ENCODE results near the gene SLC8A2. TPM values are rescaled to one million over a fixed set of nuclear protein-coding genes. Genes with fewer than 3 reads are reported as not detected.

The SLC8A2 gene
- total and polyA plus RNA-seq, 2 experiments from 2014 or later: 0.86 to 10.0 TPM

- no peaks in the 10 kb centered on the region for H3K9me3 Mint-ChIP-seq
- peaks cover 51% of the 10 kb centered on the region for H3K36me3 Mint-ChIP-seq (ENCODE audit: low read depth)
- H3K27me3 Mint-ChIP-seq (ENCODE audit: insufficient read depth, low read depth, poor library complexity): peaks cover 10% of the 10 kb centered on the region
- H3K4me1 ChIP-seq (ENCODE audit: insufficient read depth): no peaks in the 10 kb centered on the region
- H3K4me1 Mint-ChIP-seq: no peaks in the 10 kb centered on the region; the same call in 2 of the 3 replicates
- no peak overlapping the region for H2AFZ ChIP-seq
- no peaks in the 10 kb centered on the region for H3K27me3 ChIP-seq (ENCODE audit: insufficient read depth)
- no peaks in the 10 kb centered on the region for H3K9me2 ChIP-seq (ENCODE audit: insufficient read depth)
- ATAC-seq (no peak), DNase-seq (ENCODE audit: low spot score) (no peak)
- H3K4me2 ChIP-seq: no peak overlapping the region
- H3K27ac Mint-ChIP-seq: no peak overlapping the region
- H3F3A ChIP-seq (replicated peaks; ENCODE audit: low read depth): peaks cover 6% of the 10 kb centered on the region; the same call in 1 of the 2 replicates
- no peak overlapping the region for H3K4me3 Mint-ChIP-seq
- no peaks in the 10 kb centered on the region for H3K79me2 ChIP-seq (replicated peaks; ENCODE audit: insufficient read depth)
- 0 out of 2 replicates have a peak, but pooled peaks cover 4% of the 10 kb centered on the region for H3K36me3 ChIP-seq (ENCODE audit: insufficient read depth)
- no peak overlapping the region for H3K4me3 ChIP-seq
- no peak overlapping the region for H3K27ac ChIP-seq (ENCODE audit: low read depth)
- no peak for TF ChIP-seq ZNF462 (CRISPR knock-in tag; IDR thresholded peaks at IDR 0.05)
- H4K20me1 ChIP-seq (replicated peaks; ENCODE audit: insufficient read depth): no peaks in the 10 kb centered on the region; the same call in 1 of the 2 replicates
Measured at GRCh38 chr19:47379381-47379938, 92.2 kb downstream of the SLC8A2 start.

- DNase-seq (ENCODE audit: low spot score): no peak
- 0 out of 2 replicates have a peak, but pooled peaks cover 9% of the 10 kb centered on the region for H3K36me3 ChIP-seq (ENCODE audit: insufficient read depth)
- H3F3A ChIP-seq (replicated peaks; ENCODE audit: low read depth): peaks cover 6% of the 10 kb centered on the region; the same call in 1 of the 2 replicates
- no peak overlapping the region for H2AFZ ChIP-seq
- H3K4me3 ChIP-seq: no peak overlapping the region
- H3K79me2 ChIP-seq (replicated peaks; ENCODE audit: insufficient read depth): no peaks in the 10 kb centered on the region
- no peak for ATAC-seq
- no peak overlapping the region for H3K27ac ChIP-seq (ENCODE audit: low read depth)
- Mint-ChIP-seq H3K27ac (no peak overlapping the region), H3K9me3 (no peaks in the 10 kb centered on the region), H3K36me3 (ENCODE audit: low read depth) (peaks cover 57% of the 10 kb centered on the region), H3K4me1 (no peaks in the 10 kb centered on the region; the same call in 2 of the 3 replicates), H3K27me3 (ENCODE audit: insufficient read depth, low read depth, poor library complexity) (peaks cover 10% of the 10 kb centered on the region), H3K4me3 (no peak overlapping the region)
- no peaks in the 10 kb centered on the region for H3K9me2 ChIP-seq (ENCODE audit: insufficient read depth)
- H3K4me1 ChIP-seq (ENCODE audit: insufficient read depth): no peaks in the 10 kb centered on the region
- no peaks in the 10 kb centered on the region; the same call in 1 of the 2 replicates for H4K20me1 ChIP-seq (replicated peaks; ENCODE audit: insufficient read depth)
- H3K27me3 ChIP-seq (ENCODE audit: insufficient read depth): no peaks in the 10 kb centered on the region
- H3K4me2 ChIP-seq: no peak overlapping the region
- no peak for TF ChIP-seq STAT1 (IDR thresholded peaks at IDR 0.05; ENCODE audit: unreplicated experiment)
- no peak for TF ChIP-seq ZNF462 (CRISPR knock-in tag; IDR thresholded peaks at IDR 0.05)
- TF ChIP-seq CTCF (conservative IDR thresholded peaks at IDR 0.05; ENCODE audit: low read depth in 2 of 2): no peak
Measured at GRCh38 chr19:47378246-47378645, 93.4 kb downstream of the SLC8A2 start.
